GM18868 (cell line): ENCODE measurements around the gene RAB6B.

Source experiments
- ATAC-seq: cut with Tn5 transposase; IDR thresholded peaks from one replicate; pipeline ENCODE4 v1.9.1; 2021; ENCODE audit warnings: mild to moderate bottlenecking, moderate library complexity; ENCODE audit not compliant: unreplicated experiment

Gene RAB6B

GRCh38 chr3:133896002-133896761, 500 bp upstream of the RAB6B start:
- no peak for ATAC-seq

GRCh38 chr3:133894353-133895207, 1.1 kb downstream of the RAB6B start:
- ATAC-seq, result no peak

GRCh38 chr3:133893683-133894352, 1.9 kb downstream of the RAB6B start:
- ATAC-seq, result no peak

GRCh38 chr3:133892541-133893231, 3.0 kb downstream of the RAB6B start:
- ATAC-seq, result no peak

- no peak for ATAC-seq
Observed at GRCh38 chr3:133891662-133892378, 3.9 kb downstream of the RAB6B start.

GRCh38 chr3:133890972-133891644, 4.6 kb downstream of the RAB6B start:
- no peak for ATAC-seq

GRCh38 chr3:133890037-133890436, 5.6 kb downstream of the RAB6B start:
- no peak for ATAC-seq

GRCh38 chr3:133888726-133889340, 6.8 kb downstream of the RAB6B start:
- no peak for ATAC-seq

GRCh38 chr3:133887803-133888703, 7.6 kb downstream of the RAB6B start:
- no peak for ATAC-seq

GRCh38 chr3:133887074-133887802, 8.4 kb downstream of the RAB6B start:
- no peak for ATAC-seq

- ATAC-seq, result no peak
Observed at GRCh38 chr3:133886031-133886722, 9.5 kb downstream of the RAB6B start.

- no peak for ATAC-seq
Observed at GRCh38 chr3:133884887-133885711, 10.6 kb downstream of the RAB6B start.

- no peak for ATAC-seq
Observed at GRCh38 chr3:133884054-133884886, 11.4 kb downstream of the RAB6B start.

- no peak for ATAC-seq
Observed at GRCh38 chr3:133883641-133884040, 12.0 kb downstream of the RAB6B start.

- ATAC-seq, result no peak
Observed at GRCh38 chr3:133882986-133883586, 12.6 kb downstream of the RAB6B start.
